ENCODE data around the gene ALPK3.

ALPK3 gene

DNA sequence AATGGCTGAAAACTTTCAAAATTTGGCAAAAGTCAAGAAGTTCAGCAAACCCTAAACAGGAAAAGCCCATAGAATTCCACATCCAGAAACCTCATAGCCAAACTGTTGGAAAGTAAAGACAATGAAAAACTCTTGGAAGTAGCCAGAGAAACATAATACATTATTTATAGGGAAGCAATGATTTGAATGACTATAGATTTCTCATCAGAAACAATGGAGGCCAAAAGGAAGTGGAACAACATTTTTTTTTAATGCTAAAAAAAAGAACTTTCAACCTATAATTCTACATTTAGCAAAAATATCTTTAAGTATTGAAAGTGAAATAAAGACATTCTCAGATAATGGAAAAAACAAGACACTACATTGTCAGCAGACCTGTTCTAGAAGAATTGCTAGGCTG, 30.2 kb downstream of the ALPK3 start:
- DNase-seq (ENCODE audit: low read depth): no peak

DNA sequence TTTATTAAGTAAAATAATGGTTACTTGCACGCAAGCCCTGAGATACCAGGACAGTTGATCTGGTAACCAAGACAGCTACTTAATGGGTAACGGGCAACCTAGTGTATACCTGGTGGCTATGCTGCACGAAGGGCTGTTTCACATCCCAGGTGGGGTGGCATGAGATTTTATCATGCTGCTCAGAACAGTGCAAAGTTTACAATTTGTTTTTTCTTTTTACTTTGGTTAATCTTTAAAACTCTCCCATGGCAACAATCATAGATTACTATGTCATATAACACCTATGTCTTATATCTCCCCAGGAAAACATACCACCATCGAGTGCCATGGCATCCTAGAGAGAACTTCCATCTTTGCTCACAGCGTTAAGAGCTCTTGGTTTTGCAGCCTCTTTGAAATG, 35.1 kb downstream of the ALPK3 start:
- DNase-seq (ENCODE audit: low read depth): no peak

DNA sequence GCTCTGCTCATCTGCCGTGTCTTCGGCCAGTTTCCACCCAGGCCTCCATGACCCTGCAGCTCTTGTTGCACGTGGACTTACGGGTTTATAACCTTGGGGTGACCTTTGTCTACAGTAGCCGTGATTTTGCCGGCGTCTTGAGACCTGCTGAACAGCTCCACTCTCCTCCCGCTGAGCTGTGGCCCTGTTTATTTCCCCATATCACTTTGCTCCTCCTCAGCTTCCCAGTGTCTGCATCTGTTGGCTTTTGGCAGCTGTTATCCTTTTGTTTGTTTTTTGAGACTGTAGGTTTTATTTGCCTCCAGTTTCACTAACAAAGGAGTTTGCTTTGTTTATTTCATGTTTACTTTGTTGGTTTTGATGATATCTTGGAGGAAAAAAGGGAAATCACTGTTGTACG, 38.0 kb downstream of the ALPK3 start:
- no peak for DNase-seq (ENCODE audit: low read depth)

DNA sequence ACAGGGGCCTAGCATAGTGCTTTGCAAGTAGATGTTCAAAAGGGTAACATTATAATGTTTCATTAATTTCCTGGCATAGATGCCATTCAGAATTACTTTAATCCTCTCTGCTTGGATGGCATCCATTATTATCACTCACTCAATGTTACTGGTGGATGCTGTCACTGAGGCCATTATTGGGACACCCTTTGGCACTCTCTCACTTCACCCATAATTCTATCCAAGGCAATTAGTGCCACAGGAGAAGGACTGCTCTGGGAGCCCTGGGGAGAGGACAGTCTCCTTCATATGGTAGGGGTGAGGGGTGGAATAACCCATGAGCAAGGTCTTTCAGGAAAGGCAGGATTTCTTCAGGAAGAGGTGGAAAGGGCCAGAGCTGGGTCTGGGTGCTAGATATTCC, 38.6 kb downstream of the ALPK3 start:
- DNase-seq (ENCODE audit: low read depth): no peak

DNA sequence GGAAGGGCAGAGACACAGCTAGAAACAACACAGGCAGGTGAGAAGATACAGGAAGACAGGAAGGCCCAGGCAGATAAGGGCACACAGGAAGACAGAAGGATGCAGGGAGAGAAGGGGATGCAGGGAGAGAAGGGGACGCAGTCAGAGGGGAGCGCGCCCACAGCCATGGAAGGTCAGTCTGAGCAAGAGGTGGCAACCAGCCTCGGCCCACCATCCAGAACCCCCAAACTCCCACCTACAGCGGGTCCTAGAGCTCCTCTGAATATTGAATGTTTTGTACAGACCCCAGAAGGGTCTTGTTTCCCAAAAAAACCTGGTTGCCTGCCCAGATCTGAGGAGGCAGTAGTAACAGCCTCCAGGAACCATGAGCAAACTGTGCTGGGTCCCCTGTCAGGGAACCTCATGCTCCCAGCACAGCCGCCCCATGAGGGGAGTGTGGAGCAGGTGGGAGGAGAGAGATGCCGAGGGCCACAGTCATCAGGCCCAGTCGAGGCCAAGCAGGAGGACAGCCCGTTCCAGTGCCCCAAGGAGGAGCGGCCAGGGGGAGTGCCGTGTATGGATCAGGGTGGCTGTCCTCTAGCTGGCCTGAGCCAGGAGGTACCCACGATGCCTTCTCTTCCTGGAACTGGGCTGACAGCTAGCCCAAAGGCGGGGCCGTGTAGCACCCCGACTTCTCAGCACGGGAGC, 39.7 kb downstream of the ALPK3 start:
- no peak for DNase-seq (ENCODE audit: low read depth)

DNA sequence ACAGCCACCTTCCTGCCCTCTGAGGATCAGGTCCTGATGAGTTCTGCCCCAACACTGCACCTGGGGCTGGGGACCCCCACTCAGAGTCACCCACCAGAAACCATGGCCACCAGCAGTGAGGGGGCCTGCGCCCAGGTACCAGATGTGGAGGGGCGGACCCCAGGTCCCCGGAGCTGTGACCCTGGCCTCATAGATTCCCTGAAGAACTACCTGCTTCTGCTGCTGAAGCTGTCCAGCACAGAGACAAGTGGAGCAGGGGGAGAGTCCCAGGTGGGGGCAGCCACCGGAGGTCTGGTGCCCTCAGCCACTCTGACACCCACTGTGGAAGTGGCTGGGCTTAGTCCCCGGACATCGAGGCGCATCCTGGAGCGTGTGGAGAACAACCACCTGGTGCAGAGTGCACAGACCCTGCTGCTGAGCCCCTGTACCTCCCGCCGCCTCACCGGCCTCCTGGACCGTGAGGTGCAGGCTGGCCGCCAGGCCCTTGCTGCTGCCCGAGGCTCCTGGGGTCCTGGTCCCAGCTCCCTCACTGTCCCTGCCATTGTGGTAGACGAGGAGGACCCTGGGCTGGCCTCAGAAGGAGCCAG, 40.4 kb downstream of the ALPK3 start:
- DNase-seq (ENCODE audit: low read depth): no peak

DNA sequence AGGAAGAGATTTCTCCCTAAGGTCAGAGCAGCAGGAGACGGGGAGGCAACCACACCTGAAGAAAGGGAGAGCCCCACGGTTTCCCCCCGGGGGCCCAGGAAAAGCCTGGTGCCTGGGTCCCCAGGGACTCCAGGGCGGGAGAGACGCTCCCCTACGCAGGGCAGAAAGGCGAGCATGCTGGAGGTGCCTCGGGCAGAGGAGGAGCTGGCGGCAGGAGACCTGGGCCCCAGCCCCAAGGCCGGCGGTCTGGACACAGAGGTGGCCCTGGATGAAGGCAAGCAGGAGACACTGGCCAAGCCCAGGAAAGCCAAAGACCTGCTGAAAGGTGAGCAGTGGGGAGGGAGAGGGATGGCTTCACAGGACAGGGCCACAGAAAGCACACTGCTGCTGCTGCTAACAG, 41.1 kb downstream of the ALPK3 start:
- DNase-seq (ENCODE audit: low read depth): no peak

DNA sequence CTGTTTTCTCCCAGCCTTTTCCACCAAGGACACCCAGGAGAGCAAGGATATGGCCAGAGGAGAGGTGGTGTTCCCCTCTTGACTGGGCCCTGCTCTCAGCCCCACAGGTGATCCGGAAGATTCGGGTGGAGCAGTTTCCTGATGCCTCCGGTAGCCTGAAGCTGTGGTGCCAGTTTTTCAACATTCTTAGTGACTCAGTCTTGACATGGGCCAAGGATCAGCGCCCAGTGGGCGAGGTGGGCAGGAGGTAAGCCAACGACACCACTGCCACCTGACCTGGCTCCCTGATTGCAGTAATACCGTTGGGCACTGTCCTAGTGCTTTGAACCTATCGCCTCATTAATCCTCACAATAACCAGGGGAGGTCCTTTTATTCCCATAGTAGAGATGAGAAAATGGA, 42.0 kb downstream of the ALPK3 start:
- DNase-seq (ENCODE audit: low read depth): no peak

DNA sequence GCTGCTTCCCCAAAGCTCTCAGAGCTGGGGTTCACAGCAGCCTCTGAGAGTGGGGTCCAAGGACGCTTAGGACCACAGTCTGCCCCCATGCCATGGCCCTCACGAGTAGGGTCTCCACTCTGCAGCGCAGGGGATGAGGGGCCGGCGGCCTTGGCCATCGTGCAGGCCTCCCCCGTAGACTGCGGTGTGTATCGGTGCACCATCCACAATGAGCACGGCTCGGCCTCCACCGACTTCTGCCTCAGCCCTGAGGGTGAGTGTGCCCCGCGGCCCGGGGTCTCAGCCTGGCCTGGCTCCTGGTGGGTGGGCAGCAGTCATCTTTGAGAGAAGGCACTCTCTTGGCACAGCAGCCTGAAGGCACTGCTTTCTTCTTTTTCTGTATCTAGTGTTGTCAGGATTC, 42.5 kb downstream of the ALPK3 start:
- no peak for DNase-seq (ENCODE audit: low read depth)

DNA sequence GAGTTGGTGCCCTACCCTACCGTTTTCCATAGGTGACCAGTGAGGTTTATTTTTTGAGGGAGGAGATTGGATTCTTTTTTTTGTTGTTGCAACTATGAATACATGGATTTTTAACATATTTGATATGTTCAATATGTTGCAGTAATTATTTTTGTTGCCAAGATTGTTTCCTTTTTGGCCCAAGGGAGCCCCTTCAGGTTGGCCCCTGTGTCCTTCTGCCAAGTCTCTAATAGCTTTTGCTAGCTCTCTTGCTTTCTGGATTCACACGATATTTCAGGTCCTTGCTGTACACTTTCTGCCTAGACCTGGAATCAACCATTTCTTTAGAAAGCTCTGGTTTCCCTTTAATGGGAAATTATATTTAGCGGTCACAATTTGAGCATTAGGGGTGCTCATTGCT, 44.6 kb downstream of the ALPK3 start:
- DNase-seq (ENCODE audit: low read depth): no peak

DNA sequence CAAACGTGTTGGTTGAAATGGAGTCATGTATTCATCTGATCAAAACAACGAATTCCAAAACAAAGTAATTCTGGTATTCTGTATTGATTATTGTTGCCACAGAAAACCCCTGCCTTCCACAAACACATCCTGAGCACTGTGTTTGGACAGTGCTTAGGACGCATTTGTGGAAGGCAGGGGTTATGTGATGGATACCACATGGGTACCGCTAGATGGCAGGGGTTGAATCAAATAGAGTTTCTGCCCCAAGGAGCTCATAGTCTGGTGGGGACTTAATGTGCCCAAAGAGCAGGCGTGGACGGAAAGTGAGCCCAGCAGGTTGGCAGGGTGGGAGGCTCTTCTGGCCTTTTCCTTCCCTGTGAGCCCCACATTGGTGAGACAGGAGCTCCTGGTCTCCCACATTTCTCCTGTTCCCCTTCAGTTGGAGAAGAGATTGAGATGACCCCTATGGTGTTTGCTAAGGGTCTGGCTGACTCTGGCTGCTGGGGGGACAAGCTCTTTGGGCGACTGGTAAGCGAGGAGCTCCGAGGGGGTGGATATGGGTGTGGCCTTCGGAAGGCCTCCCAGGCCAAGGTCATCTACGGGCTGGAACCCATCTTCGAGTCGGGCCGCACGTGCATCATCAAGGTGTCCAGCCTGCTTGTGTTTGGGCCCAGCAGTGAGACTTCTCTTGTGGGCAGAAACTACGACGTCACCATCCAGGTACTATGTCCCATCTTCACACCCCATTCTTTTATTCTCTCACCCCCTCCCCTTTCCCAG, 45.2 kb downstream of the ALPK3 start:
- no peak for DNase-seq (ENCODE audit: low read depth)

DNA sequence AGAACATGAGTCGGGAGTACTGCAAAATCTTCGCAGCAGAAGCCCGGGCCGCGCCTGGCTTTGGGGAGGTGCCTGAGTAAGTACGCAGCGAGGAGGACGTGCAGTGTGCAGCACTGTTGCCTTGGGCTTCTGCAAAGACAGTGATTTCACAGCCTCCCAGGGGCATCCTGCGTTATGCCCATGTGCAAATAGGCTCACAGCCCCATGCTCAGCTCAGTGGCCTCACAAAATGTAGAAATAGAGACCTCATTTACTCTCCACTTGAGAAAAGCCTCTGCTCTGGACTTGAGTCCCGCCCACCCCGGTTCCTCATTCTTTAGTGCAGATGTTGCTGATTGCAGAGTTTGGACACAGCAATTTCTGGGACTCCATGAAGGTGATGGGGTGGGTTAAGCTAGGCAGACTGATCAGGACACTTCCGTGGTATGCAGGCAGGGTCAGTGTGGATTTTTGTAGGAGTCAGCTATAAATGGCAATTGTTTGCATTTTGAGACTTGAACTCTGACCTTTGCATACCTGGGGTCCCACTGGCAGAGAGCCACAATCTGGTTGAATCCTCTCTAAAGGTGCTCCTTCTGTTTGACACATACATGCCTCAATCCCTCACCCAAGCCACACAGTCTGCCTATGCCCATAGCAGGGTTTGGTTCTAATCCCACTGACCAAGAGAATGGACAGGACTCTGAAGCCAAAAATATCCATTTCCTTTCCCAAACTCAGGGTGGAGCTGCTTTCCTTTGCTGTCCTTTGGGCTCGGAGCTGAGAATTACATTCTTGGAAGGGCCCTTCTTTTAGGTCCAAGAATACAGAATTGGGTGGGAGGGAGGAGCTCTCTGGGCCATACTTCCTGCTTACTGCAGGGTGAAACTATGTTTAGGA, 46.6 kb downstream of the ALPK3 start:
- no peak for DNase-seq (ENCODE audit: low read depth)

DNA sequence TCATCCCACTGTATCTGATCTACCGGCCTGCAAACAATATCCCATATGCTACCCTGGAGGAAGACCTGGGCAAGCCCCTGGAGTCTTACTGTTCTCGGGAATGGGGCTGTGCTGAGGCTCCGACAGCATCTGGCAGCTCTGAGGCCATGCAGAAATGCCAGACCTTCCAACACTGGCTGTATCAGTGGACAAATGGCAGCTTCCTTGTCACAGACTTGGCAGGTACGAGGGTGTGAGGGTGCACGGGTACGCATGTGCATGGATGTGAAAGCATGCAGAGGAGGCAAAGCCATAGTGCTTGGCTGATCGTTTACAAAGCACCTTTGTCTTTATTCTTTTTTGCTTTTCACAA, 47.3 kb downstream of the ALPK3 start:
- DNase-seq (ENCODE audit: low read depth): no peak

DNA sequence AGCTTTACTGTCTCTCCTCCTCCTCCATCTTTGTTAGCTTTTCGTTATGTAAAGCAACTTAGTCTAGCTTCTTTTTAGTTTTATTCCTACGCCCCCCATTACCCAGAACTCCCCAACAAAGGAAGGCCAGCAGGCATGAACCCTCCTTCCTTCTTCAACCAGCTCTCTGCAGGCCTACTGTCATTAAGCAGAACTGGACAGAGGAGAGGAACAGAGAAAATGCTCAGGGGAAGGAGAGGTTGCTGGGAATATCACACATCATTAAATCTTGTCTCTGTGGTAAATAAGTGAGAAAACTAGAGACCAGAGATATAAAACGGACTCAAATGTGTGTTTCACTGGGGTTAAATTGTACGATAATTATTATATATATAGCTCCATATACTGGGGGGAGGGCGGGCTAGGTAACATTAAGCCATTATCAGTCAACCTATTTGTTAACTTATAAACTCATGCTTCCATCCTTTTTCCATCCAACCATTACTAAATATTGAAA, 48.0 kb downstream of the ALPK3 start:
- DNase-seq (ENCODE audit: low read depth): no peak

DNA sequence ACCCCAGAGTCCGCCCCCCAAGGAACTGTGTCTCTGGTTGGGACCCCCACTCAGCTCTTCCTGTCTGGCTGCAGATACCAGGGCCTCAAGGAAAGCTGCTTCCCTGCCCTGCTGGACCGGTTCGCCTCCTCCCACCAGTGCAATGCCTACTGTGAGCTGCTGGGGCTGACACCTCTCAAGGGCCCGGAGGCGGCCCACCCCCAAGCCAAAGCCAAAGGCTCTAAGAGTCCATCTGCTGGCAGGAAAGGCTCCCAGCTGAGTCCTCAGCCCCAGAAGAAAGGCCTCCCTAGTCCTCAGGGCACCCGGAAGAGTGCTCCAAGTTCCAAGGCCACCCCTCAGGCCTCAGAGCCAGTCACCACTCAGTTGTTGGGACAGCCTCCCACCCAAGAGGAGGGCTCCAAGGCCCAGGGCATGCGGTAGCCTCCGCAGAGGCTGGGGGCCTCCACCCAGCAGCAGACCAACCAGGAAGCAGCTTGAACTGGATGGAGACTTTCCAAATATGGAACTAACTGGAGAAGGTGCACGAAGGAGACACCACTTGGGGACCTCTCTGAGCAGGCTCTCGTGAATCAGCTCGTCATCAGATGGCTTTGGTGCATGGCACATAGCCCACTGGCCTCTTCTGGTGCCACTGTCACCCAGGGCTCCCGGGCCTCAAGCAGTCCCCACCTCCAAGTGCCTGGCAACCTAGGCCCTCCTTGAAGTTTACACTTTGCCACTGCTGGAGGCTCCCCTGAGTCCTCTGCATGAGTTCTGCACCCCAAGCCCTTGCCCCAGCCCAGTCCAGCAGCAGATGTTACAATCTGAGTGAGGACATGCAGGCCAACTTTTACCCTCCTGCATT, 51.1 kb downstream of the ALPK3 start:
- no peak for DNase-seq (ENCODE audit: low read depth)

DNA sequence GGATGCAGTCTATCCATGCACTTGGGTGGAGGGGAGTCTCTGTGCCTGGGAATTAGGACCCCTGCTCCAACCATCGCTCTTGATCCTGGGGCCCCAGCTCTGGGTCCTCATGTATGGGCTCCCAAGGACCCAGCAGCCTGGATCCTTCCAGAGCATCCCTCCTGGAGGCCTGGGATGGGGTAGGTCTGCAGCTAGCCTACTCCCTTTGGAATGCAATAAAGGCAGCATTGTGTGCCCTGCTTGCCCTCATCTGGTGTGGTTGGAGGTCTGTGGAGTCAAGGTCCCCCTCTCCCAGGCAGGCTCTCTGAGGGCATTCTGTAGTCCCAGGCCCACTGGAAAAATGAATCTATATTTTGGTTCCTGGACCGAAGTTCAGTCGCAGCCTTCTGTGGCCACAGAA, 52.4 kb downstream of the ALPK3 start:
- DNase-seq (ENCODE audit: low read depth): no peak

DNA sequence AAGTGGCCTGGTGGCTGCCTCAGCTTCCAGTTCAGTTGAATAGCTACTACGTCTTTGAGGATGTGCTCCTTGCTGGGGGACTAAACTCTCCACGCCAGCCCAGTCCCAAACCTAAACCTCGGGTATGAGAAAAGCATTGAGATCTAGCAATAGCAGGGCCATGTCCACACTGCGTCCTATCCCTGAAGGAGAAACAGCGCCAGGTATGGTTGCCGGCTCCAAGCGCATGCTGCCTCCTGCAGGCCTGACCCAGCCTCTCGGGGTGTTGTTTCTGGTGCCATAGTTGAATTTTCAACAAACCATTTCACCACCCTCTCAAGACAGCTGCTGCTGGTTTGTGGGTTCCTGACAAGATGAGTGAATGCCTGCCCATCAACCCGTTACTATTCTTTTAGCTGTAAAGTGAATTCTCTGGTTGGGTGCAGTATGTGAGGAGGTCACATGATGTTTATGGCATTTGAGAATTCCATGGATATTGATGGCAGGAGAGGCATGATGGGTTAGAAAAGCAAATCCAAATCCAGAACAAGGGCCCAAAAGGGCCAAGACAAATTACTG, 54.4 kb downstream of the ALPK3 start:
- DNase-seq (ENCODE audit: low read depth): no peak

DNA sequence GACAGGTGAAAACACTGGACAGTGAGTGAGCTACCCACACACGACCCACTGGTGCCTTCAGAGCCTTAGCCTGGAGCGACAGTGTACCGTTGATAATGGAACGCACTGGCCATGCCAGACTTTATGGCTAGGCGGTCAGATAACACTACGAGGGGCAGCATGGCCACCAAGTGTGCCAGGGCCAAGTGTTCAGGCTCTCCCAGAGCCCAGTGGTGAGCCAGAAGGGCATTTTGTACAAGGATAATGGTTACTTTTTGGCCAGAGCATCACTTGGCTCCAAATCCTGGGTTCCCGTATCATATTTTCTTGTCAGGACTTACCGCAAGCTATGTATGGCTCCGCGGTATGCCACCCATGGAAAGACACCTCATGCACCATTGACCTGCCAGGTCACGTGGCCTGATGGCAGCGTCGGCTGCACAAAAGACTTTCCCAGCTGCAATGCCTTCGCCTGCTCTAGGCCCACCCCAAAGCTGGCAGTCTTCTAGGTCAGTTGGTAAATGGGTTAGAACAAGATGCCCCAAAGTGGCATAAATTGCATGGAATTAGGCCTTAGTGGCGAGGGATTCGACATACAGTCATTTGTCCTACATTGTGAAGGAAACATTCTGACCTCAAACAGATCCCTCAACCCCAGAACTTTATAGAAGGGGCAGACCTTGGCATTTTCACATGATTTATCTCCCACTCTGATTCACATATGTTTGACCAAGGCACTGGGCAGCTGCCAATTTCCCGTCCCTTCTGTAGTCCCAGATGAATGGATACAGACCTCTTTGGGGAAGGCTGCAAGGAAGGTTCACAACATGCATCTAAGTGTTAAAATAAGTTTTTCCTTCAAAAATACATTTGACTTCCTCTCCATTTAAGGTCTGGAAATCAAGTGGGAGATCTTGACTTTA, 55.1 kb downstream of the ALPK3 start:
- no peak for DNase-seq (ENCODE audit: low read depth)

DNA sequence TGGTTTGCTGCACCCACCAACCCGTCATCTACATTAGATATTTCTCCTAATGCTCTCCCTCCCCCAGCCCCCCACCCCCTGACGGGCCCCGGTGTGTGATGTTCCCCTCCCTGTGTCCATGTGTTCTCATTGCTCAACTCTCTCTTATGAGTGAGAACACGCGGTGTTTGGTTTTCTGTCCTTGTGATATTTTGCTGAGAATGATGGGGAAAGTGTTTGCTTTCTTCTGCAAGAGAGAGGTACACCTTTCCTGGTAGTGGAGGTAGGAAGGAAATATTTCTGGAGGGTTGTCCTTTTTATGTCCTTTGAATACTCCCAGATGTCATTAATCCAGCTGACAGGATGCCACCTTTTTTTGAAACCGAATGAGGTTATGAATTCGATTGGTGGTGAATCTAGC, 56.8 kb downstream of the ALPK3 start:
- no peak for DNase-seq (ENCODE audit: low read depth)

Measured in activated T-helper 9 cell treated with anti-CD3 and anti-CD28 coated beads, Interleukin-2, amount 50 U/mL, for 16 hours (primary cell).